Smooth muscle cell (in vitro differentiated cells): ENCODE data around the gene ADGRB2. TPM values are rescaled to one million over a fixed set of nuclear protein-coding genes. Genes with fewer than 3 reads are reported as not detected.

ENCODE experiments used
- DNase-seq: peaks from one replicate; lab custom pipeline; 2025; ENCODE audit not compliant: unreplicated experiment; lab: John Stamatoyannopoulos, UW
- H2AFZ ChIP-seq: fragments of 200-600 bp; sonication (generic); 2 replicates; pipeline ENCODE4 v1.6.0; 2016; ENCODE audit warnings: antibody characterized with exemption, low read depth, mild to moderate bottlenecking
- H3F3A ChIP-seq: fragments of 200-600 bp; sonication (generic); 2 replicates; pipeline ENCODE4 v1.6.0; 2017; ENCODE audit warnings: antibody characterized with exemption, low read depth
- H3K27ac ChIP-seq: fragments of 200-600 bp; sonication (generic); 2 replicates; pipeline ENCODE4 v1.5.1; 2016; ENCODE audit warnings: low read depth, mild to moderate bottlenecking
- H3K27me3 ChIP-seq: fragments of 200-600 bp; sonication (generic); 2 replicates; pipeline ENCODE4 v1.6.1; 2016; ENCODE audit warnings: low read depth, mild to moderate bottlenecking
- H3K36me3 ChIP-seq: fragments of 200-600 bp; sonication (generic); 2 replicates; pipeline ENCODE4 v1.5.1; 2016; ENCODE audit warnings: low read depth
- H3K4me1 ChIP-seq: fragments of 200-600 bp; sonication (generic); 2 replicates; pipeline ENCODE4 v1.5.1; 2016; ENCODE audit warnings: low read depth
- H3K4me2 ChIP-seq: fragments of 200-600 bp; sonication (generic); 2 replicates; pipeline ENCODE4 v1.6.0; 2016; ENCODE audit warnings: mild to moderate bottlenecking
- H3K4me3 ChIP-seq: fragments of 200-600 bp; sonication (generic); 2 replicates; pipeline ENCODE4 v1.5.1; 2016; ENCODE audit warnings: mild to moderate bottlenecking
- H3K79me2 ChIP-seq: fragments of 200-600 bp; sonication (generic); 2 replicates; pipeline ENCODE4 v1.6.0; 2016; ENCODE audit warnings: low read depth, mild to moderate bottlenecking
- H3K9ac ChIP-seq: fragments of 200-600 bp; sonication (generic); 2 replicates; pipeline ENCODE4 v1.6.0; 2016; ENCODE audit warnings: low read depth
- H3K9me3 ChIP-seq: fragments of 200-600 bp; sonication (generic); replicated peaks from 2 replicates; pipeline ENCODE4 v1.5.1; 2016; ENCODE audit warnings: low read depth
- H4K20me1 ChIP-seq: fragments of 200-600 bp; sonication (generic); 2 replicates; pipeline ENCODE4 v1.6.0; 2016; ENCODE audit warnings: low read depth
- WGBS: methylation state at CpG from one replicate; pipeline ENCODE4 v1.1.7; 2016; ENCODE audit warnings: low lambda C conversion rate; 5-methylcytosine and 5-hydroxymethylcytosine counted together
- polyA plus RNA-seq: library from polyadenylated mRNA; unstranded; fragments of >200 nt; fragmentation: Nextera tagmentation; extraction: Ambion mirVana; gene quantifications from 2 replicates; pipeline ENCODE4 v1.2.1, GENCODE V29; 2016
- total RNA-seq: library from RNA; depleted of rRNA; stranded (reverse); fragments of >200 nt; gene quantifications from 2 replicates; pipeline ENCODE4 v1.2.3, GENCODE V29; 2014
- TF ChIP-seq, protein P1 (sequence below): fragments of 200-600 bp; sonication (generic); IDR thresholded peaks from 2 replicates; pipeline ENCODE4 v1.5.1; 2017; ENCODE audit warnings: borderline replicate concordance, mild to moderate bottlenecking, antibody characterized with exemption; ENCODE audit not compliant: insufficient read depth, poor library complexity, severe bottlenecking

The ADGRB2 gene
- total and polyA plus RNA-seq, 2 experiments from 2014 or later, result 8.8 to 9.4 TPM

- no peak overlapping the region for H2AFZ ChIP-seq
- H3K4me2 ChIP-seq, result no peak overlapping the region
- no peak overlapping the region for H3K4me3 ChIP-seq
- no peak overlapping the region for H3K9ac ChIP-seq
- no peaks in the 10 kb centered on the region for H3K9me3 ChIP-seq
- no peaks in the 10 kb centered on the region for H3K36me3 ChIP-seq
- no peak for DNase-seq
- peaks cover 9% of the 10 kb centered on the region for H4K20me1 ChIP-seq
- TF ChIP-seq, protein P1, sequence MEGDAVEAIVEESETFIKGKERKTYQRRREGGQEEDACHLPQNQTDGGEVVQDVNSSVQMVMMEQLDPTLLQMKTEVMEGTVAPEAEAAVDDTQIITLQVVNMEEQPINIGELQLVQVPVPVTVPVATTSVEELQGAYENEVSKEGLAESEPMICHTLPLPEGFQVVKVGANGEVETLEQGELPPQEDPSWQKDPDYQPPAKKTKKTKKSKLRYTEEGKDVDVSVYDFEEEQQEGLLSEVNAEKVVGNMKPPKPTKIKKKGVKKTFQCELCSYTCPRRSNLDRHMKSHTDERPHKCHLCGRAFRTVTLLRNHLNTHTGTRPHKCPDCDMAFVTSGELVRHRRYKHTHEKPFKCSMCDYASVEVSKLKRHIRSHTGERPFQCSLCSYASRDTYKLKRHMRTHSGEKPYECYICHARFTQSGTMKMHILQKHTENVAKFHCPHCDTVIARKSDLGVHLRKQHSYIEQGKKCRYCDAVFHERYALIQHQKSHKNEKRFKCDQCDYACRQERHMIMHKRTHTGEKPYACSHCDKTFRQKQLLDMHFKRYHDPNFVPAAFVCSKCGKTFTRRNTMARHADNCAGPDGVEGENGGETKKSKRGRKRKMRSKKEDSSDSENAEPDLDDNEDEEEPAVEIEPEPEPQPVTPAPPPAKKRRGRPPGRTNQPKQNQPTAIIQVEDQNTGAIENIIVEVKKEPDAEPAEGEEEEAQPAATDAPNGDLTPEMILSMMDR, result no peak
- WGBS, result 96% methylated on average over 4 of the region's 4 CpGs
- H3K79me2 ChIP-seq, result peaks cover 29% of the 10 kb centered on the region
- no peaks in the 10 kb centered on the region for H3K27me3 ChIP-seq
- H3F3A ChIP-seq, result no peaks in the 10 kb centered on the region
- H3K4me1 ChIP-seq, result peaks cover 25% of the 10 kb centered on the region
- no peak overlapping the region for H3K27ac ChIP-seq
Observed at GRCh38 chr1:31800674-31800967, 36.5 kb upstream of the ADGRB2 start.

DNA sequence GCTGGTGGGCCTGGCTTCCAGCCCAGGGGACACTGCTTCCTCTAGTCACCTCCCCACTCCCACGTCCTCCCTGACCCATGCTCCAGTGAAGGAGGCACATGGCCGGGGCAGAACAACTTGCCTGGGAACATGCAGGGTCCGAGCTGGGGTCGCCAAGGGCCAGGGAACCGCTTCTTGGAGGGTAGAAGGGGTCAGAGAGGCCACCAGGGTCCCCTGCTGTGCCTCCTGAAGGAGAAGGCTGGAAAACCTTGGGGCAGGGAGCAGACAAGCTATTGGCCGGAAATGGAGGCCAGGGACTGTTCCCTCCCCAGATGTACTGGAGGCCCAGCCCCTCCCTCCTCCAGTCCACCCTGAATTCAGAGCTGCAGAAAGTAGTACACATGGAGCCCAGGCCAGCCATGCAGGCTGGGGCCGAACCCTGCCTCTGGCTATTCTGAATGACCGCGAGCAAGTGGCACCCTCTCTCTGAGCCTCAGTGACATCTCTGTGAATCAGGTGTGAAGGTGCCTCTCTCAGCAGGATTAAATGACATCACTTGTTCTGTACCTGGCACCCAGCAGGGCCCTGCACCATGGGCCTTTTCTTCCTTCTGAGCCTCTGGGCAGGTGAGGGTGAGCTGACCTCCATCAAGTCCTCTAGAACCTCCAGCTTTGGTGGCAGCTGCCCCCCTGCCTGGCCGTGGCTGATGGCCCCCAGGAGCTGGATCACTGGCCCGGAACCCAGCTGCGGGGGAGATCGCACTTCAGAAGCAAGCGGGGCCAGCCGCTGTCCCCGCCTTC is 35.9 kb upstream of the ADGRB2 start:
- Histone ChIP-seq H2AFZ (no peak overlapping the region), H3K36me3 (no peaks in the 10 kb centered on the region), H4K20me1 (peaks cover 14% of the 10 kb centered on the region), H3K9me3 (no peaks in the 10 kb centered on the region), H3K27me3 (no peaks in the 10 kb centered on the region), H3F3A (no peaks in the 10 kb centered on the region), H3K4me1 (peaks cover 25% of the 10 kb centered on the region), H3K4me3 (no peak overlapping the region), H3K4me2 (no peak overlapping the region), H3K79me2 (peaks cover 34% of the 10 kb centered on the region), H3K27ac (no peak overlapping the region), H3K9ac (no peak overlapping the region)
- WGBS, result 93% methylated on average over 16 of the region's 16 CpGs
- DNase-seq, result no peak
- TF ChIP-seq, protein P1, result no peak

DNA sequence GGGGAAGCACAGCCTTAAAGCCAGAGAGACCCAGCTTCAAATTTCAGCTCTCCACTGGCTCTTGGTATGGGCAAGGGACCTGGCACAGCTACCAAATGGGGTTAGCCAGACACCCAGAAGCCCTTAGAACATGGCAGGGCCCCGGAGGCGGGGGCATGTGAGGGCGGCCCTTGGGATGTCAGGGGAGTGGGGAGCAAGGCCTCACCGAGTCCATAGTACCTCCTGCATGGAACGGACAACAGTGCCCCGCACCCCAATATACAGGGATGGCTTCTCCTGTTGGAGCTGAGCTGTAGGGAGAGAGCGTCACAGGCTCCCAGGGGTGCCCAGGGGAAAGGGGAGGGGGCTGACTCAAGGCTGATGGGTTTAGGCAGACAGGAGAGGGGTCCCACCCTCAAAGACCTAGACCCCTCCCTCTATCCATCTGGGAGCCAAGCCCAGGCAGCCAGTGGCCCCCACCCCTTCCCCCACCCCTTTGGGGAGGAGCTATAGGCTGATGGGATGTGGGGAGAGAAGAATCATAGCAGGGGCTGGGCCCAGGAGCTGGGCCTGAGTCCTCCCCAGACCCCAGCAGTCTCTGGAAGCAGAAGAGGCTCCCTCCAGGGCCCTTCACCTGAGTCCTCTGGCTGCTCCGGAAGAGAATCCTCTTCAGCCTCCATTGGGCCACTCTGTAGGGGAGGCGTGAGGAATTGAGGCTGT is 35.2 kb upstream of the ADGRB2 start:
- peak overlapping the region; percentile 82 for H3K27ac ChIP-seq
- no peaks in the 10 kb centered on the region for H3K27me3 ChIP-seq
- peak overlapping the region; percentile 47 for H3K9ac ChIP-seq
- whole genome bisulfite sequencing, result 89% methylated on average over 9 of the region's 9 CpGs
- H3K9me3 ChIP-seq, result no peaks in the 10 kb centered on the region
- peak overlapping the region; percentile 26 for H2AFZ ChIP-seq
- TF ChIP-seq, protein P1, result no peak
- no peaks in the 10 kb centered on the region for H3K36me3 ChIP-seq
- no peak overlapping the region for H3K4me3 ChIP-seq
- no peaks in the 10 kb centered on the region for H3F3A ChIP-seq
- no peak for DNase-seq
- peaks cover 19% of the 10 kb centered on the region for H4K20me1 ChIP-seq
- H3K4me2 ChIP-seq, result peak overlapping the region; percentile 87
- H3K79me2 ChIP-seq, result peaks cover 40% of the 10 kb centered on the region
- H3K4me1 ChIP-seq, result peaks cover 25% of the 10 kb centered on the region
